Keratinocyte (primary cell): ENCODE data around the gene C1orf216.
"Not testable (repeated sequence)": the region's sequence is repeated elsewhere in the genome, so short reads cannot be mapped to it uniquely, and the experiment has no call there.

Experiments
- CTCF ChIP-seq, 3 experiments: IDR thresholded peaks in 1 of 3; conservative IDR thresholded peaks in 1 of 3; optimal IDR thresholded peaks in 1 of 3; 2 replicates in 2 of 3; 3 replicates in 1 of 3; pipeline versions ENCODE3 to v1.5.1; 2011; ENCODE audit warnings: low read length in 3 of 3, mild to moderate bottlenecking in 3 of 3, moderate library complexity in 2 of 3, control low read depth in 1 of 3, inconsistent platforms in 1 of 3; ENCODE audit not compliant: insufficient read depth in 2 of 3; ENCODE audit errors: extremely low read depth in 1 of 3
- EZH2 ChIP-seq: IDR thresholded peaks from one replicate; pipeline ENCODE4 v1.6.1; 2012; ENCODE audit warnings: inconsistent platforms, mild to moderate bottlenecking, low read length, moderate library complexity

- TF ChIP-seq CTCF (optimal IDR thresholded peaks at IDR 0.05 in 1 of 3, IDR thresholded peaks at IDR 0.05 in 1 of 3, conservative IDR thresholded peaks at IDR 0.05 in 1 of 3; ENCODE audit: extremely low read depth in 1 of 3, insufficient read depth in 2 of 3, low read length in 3 of 3); EZH2: not testable (repeated sequence)
Measured at GRCh38 chr1:35690103-35690502, 28.6 kb downstream of the C1orf216 start.
